ENCODE results near the gene HHIPL1.

Gene HHIPL1

DNA sequence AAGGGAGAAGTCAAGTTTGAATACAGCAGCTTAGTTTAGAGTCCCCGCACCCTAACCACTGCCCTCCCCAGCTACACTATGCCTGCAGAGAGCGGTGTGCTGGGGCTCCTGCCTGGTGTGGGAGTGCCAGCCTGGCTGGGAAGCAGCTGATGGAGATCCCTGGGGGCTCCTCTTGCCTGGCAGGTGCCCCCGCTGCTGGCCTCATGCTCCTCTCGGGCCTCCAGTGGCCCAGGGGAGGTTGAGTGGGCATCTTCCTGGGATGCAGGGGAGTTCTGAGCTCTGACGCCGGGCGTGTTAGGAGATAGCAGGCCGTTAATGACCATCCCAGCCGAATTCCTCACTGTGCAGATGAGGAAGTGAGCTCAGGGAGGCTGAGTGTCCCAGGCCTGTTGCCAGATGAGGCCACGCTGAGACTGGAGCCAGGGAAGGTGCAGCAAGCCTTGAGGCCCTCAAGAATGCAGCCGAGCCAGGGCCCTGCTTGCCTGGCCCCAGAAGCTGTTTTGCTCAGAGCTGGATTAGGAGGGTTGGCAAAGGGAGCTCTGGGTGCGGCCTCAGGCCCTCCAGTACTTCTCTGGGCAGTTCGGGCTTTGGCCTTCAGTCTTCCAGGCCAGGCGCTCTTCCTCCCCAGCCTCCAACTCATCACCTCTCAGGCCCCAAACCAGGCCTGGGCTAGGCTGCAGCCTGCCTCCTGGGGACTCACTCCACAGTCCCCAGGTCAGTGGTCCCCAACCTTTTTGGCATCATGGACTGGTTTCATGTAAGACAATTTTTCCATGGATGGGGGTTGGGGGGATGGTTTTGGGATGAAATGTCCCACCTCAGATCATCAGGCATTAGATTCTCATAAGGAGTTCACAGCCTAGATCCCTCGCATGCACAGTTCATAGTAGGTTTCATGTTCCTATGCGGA lies 32.6 kb downstream of the HHIPL1 start:
- no peak for DNase-seq

DNA sequence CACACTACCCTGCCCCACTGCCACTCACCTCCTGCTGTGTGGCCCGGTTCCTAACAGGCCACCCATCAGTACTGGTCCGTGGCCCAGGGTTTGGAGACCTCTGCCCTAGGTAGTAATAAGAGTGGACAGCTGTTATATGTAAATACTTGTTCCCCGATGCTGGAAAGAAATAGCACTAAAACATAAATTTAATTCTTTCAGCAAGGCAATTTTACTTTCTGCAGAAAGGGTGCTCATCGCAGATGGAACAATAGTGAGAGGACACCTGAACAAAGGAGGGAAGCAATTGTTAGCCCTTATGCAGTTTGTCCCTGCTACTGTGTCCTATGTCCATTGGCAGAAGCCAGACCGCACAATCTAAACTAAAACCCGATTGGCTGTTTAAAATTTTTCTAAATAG lies 33.3 kb downstream of the HHIPL1 start:
- no peak for DNase-seq

DNA sequence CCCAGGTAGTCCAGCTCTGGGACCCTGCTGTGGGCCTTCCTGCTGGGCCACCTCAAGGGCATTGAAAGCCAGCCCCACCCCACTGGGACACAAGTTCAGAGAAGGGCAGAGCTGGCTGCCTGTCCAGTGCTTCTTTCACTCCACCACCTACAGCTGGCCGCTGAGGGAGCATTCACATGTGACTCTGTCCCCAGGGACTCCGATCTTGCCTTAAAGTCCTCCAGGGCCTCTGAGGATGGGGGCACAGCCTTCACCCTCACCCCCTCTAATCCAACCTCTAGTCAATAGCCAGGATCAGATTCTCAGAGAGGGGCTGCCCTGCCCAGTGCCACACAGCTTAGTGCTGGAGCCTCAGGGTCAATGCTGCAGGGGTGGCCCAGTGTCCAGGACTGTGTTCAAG lies 34.2 kb downstream of the HHIPL1 start:
- no peak for DNase-seq

DNA sequence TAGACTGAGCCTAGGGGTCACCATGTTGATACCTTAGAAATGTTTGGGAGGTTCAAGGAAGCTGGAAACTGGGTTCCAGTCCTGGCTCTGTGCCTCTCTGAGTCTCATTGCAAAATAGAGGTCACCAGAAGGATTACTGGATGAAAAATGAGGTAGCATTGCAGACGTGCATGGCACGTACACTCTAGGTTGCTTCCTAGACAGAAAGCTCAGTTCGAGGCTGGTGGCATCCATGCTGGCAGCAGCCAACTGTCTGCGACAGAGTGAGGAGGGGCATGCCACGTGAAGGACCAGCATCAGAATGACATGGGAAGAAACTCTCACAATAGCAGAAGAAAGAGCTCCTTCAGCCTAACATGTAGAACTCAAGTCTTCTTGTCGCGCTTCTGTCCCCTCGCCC lies 34.6 kb downstream of the HHIPL1 start:
- DNase-seq, result no peak

DNA sequence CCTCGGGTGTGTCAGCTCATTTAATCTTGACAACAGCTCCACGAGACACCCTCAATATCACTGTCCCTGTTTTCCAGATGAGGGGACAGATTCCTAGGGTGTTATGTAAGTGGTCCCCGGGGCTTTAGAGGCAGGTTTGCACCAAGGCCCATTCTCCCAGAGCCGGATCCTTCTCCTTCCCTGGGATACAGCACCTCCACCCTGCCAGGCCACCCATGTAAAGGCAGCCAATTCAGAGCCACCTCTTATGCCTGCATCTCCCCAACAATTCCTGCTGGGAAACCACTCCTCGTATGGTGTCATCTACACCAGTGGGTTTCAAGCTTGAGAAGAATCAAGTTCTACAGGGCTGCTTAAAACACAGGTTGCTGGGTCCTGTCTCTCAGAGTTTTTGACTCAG lies 35.1 kb downstream of the HHIPL1 start:
- no peak for DNase-seq

DNA sequence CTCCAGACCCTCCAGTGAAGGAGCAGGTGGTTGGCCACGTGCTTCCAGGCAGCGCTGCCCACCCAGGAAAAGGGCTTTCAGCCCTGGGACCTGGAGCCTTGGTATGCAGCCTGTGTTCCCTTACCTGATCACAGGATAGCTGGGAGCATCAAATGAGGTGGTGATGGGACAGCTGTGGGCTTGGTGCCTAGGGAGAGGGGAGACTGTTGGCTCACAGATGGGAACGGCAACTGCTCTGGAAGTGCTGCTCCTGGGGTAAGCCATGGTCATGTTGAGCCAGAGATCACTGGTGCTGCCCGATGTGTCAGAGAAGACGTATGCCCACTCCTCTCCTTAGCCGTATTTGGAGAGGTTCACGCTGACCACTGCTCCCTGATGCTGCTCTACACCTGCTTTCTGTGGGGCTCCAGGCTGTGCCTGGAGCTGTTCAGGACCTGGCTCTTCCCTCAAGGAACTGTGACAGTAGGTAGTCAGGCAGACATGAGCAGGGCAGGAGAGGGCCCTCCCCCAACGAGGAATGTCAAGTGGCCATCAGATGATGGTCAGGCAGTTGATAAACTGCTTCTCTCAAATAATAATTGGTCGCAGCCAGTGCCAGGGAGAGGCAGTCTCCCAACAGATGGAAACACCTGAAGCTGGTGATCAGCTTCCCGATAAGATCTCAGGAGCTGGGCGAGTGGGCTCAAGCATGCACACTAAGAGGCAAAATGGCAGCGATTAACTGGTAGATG lies 36.3 kb downstream of the HHIPL1 start:
- DNase-seq, result peak; percentile 2

DNA sequence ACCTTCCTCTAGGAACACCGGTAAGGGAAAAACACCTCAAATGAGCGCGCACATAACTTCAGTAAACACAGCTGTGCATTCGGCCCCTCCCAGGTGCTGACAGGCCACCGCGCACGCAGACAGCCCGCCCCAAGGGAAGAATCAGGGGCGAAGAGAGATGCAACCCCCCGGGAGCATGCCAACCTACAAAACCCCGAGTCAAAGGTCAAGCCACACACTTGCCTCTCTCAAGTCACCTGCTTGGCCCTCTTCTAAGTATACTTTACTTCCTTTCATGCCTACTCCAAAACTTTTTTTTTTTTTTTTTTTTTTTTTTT lies 36.9 kb downstream of the HHIPL1 start:
- DNase-seq, result no peak

DNA sequence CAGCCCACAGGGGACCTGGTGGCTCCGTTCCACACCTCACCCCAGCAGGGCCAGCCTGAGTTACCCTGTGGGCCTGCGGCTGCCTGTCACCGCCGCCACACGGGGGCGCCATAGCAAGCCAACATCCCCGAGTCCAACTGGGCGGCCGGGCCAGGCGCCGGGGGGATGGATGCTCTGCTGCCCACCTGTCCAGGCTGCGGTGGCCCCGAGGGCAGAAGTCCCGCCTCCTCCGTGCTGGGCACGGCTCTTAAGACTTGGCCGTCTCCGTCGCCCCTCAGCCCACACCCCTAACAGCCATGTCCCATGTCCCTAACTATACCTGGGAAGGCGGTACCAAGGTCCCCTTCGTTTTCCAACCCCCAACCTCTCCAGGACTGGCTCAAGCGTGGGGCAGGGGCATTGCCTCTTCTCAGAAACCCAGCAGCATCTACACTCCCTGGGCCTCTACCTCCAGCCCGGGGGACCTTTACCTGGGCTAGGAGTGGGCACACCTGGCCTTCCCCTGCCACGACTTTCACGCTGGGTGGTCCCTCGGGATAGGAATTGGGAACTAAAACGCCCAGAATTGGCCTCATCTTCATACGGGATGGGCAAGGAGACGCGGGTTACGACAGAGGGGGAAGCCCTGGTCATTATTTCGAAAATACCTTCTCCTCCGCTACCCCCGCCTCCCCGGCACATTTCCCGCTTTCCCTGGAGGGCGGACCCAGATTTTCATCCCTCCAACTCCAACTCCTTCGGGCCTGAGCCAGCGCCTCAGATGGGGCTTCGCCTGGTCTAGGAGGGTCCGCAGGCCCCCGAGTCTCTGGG lies 38.1 kb downstream of the HHIPL1 start:
- peak; percentile 0 for DNase-seq

DNA sequence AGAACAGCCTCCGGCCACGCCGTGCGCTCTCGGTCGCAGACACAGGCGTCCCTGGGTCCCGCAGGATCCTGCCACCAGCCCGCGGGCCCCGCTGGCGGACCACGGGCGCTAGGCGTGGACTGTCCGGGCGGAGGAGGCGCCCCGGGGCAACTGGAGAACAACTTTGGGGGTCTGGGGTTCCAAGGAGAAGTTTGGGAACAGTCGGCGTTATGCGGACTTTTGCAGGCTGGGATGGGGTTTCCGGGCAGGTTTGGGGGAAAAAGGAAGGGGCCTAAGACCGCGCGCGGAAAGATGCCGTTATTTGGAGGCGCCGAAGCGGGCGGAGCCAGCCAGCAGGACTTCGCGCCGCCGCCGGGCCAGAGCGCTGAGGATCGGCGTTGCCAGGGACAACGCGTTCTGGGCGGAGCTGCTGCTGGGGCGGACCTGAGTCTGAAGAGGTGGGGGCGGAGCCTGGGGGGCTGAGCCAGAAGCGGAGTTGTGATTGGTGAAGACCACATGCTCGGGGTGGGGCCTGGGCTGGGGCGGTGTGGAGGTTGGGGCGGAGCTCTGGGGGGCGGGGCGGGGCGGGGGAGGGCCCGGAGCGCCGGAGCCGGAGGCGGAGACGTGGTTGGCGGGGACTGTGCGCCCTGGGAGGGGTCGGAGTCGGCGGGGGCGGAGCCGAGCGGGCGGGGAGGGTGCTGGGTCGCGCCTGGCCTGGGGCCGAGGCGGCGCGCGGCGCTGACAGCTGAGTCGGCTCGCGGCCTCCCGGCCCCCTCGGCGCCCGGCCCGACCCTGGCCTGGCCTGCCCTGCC lies 38.9 kb downstream of the HHIPL1 start, which contains the start of gene CYP46A1:
CYP46A1 (plus strand) TSS at position 680 of the 791 bp plus-strand sequence. CDS start 120 bp downstream, outside the sequence.
- peak; percentile 70 for DNase-seq

DNA sequence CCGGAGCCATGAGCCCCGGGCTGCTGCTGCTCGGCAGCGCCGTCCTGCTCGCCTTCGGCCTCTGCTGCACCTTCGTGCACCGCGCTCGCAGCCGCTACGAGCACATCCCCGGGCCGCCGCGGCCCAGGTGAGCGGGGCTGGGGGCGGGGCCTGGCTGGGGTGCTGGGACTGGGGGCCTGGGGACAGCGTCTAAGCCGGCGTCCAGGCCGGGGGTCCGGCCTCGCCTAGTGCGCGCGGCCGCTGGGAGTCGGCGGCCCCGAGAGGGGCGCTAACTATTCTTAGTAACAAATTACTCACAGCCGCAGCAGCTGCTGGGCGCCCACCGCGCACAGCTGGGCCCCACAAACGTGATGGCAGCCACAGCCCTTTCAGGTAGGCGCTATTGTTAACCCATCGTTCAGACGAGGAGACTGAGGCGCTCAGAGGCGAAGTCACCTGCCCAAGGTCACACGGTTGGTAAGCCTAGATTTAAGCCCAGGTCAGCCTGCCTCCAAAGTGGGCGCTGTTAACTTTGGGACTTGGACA lies 39.5 kb downstream of the HHIPL1 start:
- DNase-seq, result no peak

DNA sequence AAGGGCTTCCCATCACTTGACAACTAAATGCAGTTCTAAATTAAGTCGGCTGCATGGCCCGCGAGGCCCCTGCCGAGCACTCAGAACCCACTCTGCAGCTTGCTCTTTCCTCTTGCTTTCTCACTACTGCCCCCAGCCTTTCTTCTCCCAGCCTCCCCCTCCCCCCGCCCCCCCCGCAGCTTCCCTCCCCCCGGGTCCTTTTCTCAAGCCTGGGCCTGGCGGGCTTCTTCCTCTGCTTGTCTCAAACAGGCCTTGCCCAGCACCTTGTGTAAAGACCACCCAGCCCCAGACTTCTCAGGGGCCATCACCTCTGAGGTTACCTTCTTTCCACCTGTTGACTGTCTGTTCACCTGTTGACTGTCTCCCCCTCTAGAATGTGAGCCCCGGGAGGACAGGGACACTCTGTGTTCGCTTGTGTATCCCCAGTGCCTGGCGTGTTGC lies 40.2 kb downstream of the HHIPL1 start:
- DNase-seq, result no peak

DNA sequence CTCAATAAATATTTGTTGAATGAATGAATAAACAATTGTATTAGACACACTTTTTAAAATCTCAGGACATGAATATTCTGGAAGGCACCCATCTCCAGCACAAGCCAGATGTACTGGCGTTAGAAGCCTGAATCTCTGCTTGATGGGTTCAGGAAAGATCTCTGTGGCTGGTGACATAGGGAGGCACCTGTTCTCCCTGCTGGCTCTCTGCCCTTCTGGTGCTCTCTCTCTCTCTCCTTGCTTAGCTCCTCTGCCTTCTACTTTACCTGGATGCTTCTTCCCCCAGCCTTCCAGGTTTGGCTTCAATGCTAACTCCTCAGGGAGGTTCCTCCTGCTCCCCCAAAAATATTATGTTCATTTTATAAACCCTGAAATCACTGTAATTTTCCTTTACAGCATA lies 40.7 kb downstream of the HHIPL1 start:
- no peak for DNase-seq

DNA sequence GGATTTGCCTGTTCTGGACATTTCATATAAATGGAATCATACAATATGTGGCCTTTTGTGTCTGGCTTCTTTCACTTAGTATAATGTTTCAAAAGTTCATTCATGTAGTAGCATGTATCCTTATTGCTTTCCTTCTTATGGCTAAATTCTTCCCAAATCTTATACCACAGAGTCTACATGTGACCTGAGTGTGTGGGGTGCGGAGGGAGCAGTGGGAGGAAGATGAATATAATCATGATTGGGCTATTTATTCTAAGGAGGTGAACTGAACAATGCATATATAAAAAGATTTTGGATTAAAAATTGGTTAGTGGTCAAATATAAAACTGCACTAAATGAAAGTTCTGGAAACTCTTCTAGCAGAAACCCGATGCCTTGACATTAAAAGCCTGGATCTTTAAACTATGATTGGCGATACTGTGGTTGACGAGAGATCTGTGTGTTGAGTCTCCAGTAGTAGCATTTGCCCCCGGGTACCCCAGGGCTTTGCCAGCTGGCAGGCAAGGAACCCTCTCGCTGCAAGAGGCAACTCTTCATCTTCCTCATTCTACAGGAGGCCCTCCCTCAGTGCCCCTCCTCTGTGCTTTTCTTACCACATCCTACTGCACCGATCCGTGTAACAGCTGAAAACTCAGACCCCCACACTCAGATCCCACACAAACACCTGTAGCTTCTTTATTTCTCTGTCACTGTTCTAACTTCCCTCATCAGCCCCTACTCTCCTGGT lies 41.8 kb downstream of the HHIPL1 start:
- no peak for DNase-seq

DNA sequence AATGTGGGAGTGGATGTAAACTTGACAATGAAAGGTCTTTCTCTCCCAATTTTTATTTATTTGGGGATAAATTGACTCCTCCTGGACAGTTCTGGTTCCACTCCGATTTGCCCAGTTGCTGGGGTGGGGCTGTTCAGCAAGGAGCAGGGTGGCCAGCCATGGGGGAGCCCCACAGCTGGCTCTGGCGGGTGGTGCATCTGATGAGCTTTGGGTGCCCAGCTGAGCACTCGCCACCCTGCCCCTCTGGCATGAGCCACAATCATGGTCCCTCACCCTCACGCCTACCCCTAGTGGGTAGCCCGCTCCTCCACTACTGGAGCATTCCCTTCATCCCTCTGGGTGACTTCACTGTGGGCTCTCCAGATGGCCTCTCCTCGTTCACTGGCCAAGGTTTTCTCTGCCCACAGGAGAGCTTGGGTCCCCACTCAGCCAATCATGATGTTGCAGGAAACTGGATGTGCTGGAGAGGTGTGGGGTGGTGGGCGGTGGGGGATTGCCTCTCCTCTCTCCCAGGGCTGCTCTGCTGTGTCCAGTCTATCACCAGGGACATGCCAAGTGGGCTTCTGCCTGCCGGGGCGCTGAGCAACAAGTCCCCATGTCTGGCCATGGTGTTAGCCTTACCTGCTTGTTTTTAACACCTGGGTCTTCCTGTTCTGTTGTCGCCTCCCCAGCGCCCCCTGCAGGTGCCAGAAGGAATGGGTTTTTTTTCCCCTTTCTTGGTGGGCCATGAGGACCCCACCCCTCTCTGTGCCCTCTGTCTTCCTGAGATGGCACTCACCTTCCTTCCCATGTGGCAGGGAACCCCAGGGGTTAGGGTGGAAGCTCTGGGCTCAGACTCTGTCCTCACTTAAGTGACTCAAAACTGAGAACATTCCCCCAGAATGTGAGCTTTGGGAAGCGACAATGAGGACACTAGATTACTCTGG lies 42.6 kb downstream of the HHIPL1 start:
- peak; percentile 0 for DNase-seq

DNA sequence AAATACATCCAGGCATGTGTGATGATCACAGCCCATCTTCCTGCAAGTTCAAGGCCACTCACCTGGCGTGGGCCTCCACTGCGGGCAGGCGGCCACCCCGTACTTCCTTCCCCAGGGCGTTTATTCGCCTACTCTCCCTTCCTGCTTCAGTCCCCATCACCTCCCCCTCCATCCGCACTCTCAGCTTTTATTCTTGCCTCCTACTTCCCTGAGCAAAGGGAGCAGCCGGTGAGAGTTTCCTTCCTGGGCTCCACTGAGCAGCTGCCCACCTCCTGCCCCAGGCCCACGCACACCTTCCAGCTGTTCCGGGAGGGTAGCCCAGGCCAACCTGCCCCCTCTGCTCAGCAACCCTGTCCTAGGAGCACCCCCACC lies 43.3 kb downstream of the HHIPL1 start:
- DNase-seq, result no peak

DNA sequence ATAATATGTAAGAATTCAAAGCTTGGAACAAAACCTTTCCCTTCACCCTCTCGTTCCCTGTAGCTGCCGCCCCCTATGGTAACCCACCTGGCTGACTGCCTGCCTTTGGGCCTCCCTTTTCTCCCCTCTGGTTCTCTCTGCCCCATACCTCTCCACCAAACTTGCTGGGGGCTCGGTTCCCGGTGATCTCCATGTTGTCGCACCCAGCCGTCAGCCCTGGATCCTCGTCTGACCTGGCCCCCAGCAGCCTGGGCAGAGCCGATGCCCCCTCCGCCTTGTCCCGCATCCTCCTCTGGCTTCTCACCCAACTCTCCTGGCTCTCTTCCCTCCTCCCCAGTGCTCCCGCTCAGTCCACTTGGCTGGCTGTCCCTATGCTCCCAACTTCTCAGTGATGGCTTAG lies 43.7 kb downstream of the HHIPL1 start:
- DNase-seq, result no peak

DNA sequence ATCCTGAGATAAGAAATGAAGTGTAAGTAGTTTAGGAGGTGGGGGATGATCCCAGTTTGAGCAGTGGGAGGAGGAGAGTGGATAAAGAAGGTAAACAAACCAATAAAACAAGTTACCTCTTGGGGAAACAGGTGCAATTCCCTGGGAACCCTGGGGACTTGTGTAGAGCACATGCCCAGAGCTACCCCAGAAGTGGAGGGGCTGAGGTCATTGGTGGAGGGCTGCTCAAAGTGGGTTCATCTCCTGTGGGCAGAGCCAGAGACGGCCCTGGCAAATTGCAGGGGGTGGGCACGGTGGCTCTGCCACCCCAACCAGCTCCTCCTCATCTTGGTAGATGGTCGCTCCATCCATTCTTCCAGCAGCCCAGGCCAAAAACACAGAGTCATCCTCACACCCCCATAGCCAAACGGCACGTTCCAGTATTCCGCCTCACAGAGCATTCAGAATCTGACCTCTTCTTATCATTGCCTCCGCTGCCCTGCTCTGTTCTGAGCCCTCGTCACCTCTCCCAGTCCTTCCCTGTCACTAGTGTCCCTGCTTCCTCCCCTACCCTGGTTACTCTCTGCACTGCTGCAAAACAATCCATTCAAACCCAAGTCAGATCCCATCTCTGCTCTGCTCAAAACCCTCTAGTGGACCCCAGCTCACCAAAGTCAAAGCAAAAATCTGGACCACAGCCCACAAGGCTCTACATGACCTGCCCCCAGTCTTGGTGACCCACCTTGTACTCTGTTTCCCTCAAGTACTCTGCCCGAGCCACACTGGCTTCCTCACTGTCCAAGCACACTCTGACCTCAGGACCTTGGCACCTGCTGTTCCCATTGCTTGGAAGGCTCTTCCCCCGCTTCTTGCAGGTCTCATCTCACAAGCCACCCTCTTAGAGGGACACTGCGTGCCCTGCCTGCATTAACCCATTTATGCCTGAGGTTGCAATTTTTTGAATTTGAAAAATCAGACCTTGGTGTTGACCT lies 44.6 kb downstream of the HHIPL1 start:
- no peak for DNase-seq

DNA sequence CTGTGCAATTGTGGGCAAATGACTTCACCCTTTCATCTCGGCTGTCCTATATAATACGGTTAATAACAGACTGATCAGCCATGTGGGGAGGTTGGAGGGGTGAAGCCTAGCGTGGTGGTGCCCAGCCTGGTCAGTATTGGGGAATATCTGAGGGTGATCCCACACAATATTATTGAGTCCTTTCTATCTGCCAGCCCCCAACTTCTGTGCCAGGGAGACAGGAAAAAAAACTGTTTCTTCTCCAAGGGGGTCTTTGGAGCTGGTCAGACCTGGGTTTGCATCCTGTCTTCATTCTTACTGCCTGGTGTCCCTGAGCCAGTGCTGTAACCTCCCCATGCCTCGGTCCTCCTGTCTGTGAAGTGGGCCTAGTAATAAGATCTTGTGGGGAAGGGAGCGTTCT lies 45.7 kb downstream of the HHIPL1 start:
- no peak for DNase-seq

All from SHP77 treated with DMSO at 0.1 percent for 48 hours (cell line).